Measurements from ENCODE around the gene NMS.

NMS gene

GRCh38 chr2:100517556-100517955 lies 47.3 kb downstream of the NMS start:
- Histone ChIP-seq H2BK120ac (ENCODE audit: low read depth, low read length) (no peak overlapping the region), H4K91ac (ENCODE audit: low read length) (no peak overlapping the region), H3K4me2 (ENCODE audit: low read length, poor library complexity, severe bottlenecking) (no peak overlapping the region), H2BK5ac (ENCODE audit: low read depth, low read length, poor library complexity, severe bottlenecking) (no peak overlapping the region), H3K9ac (ENCODE audit: low read length) (no peak overlapping the region), H3K27ac (ENCODE audit: low read length, poor library complexity, severe bottlenecking) (no peak overlapping the region), H3K23ac (ENCODE audit: low read length in 2 of 2) (no peak overlapping the region), H3K79me1 (replicated peaks; ENCODE audit: low read length, poor library complexity, severe bottlenecking) (no peaks in the 10 kb centered on the region), H3K27me3 (ENCODE audit: control insufficient read depth in 1 of 2, insufficient read depth in 1 of 2, low read length in 2 of 2) (no peaks in the 10 kb centered on the region), H3K9me3 (ENCODE audit: control insufficient read depth, low read length) (no peaks in the 10 kb centered on the region), H3K4me3 (ENCODE audit: insufficient read depth in 1 of 2, low read depth in 1 of 2, low read length in 2 of 2) (no peak overlapping the region), H3K14ac (ENCODE audit: low read length in 2 of 2) (no peak overlapping the region), H3K4me1 (ENCODE audit: control insufficient read depth, insufficient read depth, low read depth, low read length) (no peaks in the 10 kb centered on the region), H3K4ac (ENCODE audit: low read depth in 1 of 2, low read length in 2 of 2) (no peak overlapping the region), H2BK15ac (ENCODE audit: low read depth, poor library complexity, severe bottlenecking) (no peak overlapping the region), H4K8ac (ENCODE audit: low read length) (no peak overlapping the region), H2AFZ (ENCODE audit: low read depth, low read length) (no peak overlapping the region), H3K36me3 (ENCODE audit: control insufficient read depth in 1 of 2, insufficient read depth in 2 of 2, low read depth in 1 of 2, low read length in 2 of 2) (no peaks in the 10 kb centered on the region), H2AK5ac (ENCODE audit: low read length, severe bottlenecking) (no peak overlapping the region), H3K18ac (ENCODE audit: low read depth in 1 of 2, low read length in 2 of 2) (no peak overlapping the region), H2BK12ac (ENCODE audit: low read length in 2 of 2) (no peak overlapping the region)
- DNase-seq: no peak
- 38% methylated on average over 1 of the region's 1 CpG for WGBS

GRCh38 chr2:100518801-100519200 lies 48.5 kb downstream of the NMS start:
- H3K9ac ChIP-seq (ENCODE audit: low read length): no peak overlapping the region
- no peak overlapping the region for H3K14ac ChIP-seq (ENCODE audit: low read length in 2 of 2)
- H3K27ac ChIP-seq (ENCODE audit: low read length, poor library complexity, severe bottlenecking): no peak overlapping the region
- H3K18ac ChIP-seq (ENCODE audit: low read depth in 1 of 2, low read length in 2 of 2): no peak overlapping the region
- no peak overlapping the region for H3K23ac ChIP-seq (ENCODE audit: low read length in 2 of 2)
- H3K4me1 ChIP-seq (ENCODE audit: control insufficient read depth, insufficient read depth, low read depth, low read length): no peaks in the 10 kb centered on the region
- H2AK5ac ChIP-seq (ENCODE audit: low read length, severe bottlenecking): no peak overlapping the region
- no peaks in the 10 kb centered on the region for H3K27me3 ChIP-seq (ENCODE audit: control insufficient read depth in 1 of 2, insufficient read depth in 1 of 2, low read length in 2 of 2)
- H4K91ac ChIP-seq (ENCODE audit: low read length): no peak overlapping the region
- H3K4me2 ChIP-seq (ENCODE audit: low read length, poor library complexity, severe bottlenecking): no peak overlapping the region
- H2BK12ac ChIP-seq (ENCODE audit: low read length in 2 of 2): no peak overlapping the region
- no peak overlapping the region for H4K8ac ChIP-seq (ENCODE audit: low read length)
- no peak overlapping the region for H3K4me3 ChIP-seq (ENCODE audit: insufficient read depth in 1 of 2, low read depth in 1 of 2, low read length in 2 of 2)
- WGBS: 59% methylated on average over 2 of the region's 2 CpGs
- no peaks in the 10 kb centered on the region for H3K9me3 ChIP-seq (ENCODE audit: control insufficient read depth, low read length)
- no peak overlapping the region for H2BK15ac ChIP-seq (ENCODE audit: low read depth, poor library complexity, severe bottlenecking)
- H2BK5ac ChIP-seq (ENCODE audit: low read depth, low read length, poor library complexity, severe bottlenecking): no peak overlapping the region
- DNase-seq: no peak
- H3K4ac ChIP-seq (ENCODE audit: low read depth in 1 of 2, low read length in 2 of 2): no peak overlapping the region
- no peak overlapping the region for H2AFZ ChIP-seq (ENCODE audit: low read depth, low read length)
- H3K36me3 ChIP-seq (ENCODE audit: control insufficient read depth in 1 of 2, insufficient read depth in 2 of 2, low read depth in 1 of 2, low read length in 2 of 2): no peaks in the 10 kb centered on the region
- no peaks in the 10 kb centered on the region for H3K79me1 ChIP-seq (replicated peaks; ENCODE audit: low read length, poor library complexity, severe bottlenecking)
- no peak overlapping the region for H2BK120ac ChIP-seq (ENCODE audit: low read depth, low read length)

DNA sequence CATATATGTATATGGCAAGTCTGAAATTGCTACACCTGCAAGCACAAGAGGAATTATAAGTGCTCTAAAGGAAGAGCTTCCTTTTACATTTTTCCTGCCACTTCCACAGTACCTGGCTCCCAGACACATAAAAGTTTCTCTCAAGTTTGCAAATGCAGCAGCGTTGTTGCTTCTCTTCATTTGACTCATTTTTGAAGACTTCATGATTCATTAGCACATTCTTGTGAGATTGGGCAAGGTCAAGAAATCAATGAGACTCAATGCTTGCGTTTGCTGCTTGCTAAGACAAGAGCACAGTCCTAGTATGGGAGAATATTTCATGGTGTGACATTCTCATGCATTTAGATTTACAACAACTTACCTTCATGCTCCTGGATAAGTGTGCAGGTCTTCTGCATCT lies 49.9 kb downstream of the NMS start:
- H3K4me3 ChIP-seq (ENCODE audit: insufficient read depth in 1 of 2, low read depth in 1 of 2, low read length in 2 of 2): no peak overlapping the region
- no peak for DNase-seq
- H3K79me1 ChIP-seq (replicated peaks; ENCODE audit: low read length, poor library complexity, severe bottlenecking): no peaks in the 10 kb centered on the region
- H3K4me1 ChIP-seq (ENCODE audit: control insufficient read depth, insufficient read depth, low read depth, low read length): no peaks in the 10 kb centered on the region
- no peak overlapping the region for H2BK120ac ChIP-seq (ENCODE audit: low read depth, low read length)
- no peak overlapping the region for H2AFZ ChIP-seq (ENCODE audit: low read depth, low read length)
- H3K18ac ChIP-seq (ENCODE audit: low read depth in 1 of 2, low read length in 2 of 2): no peak overlapping the region
- no peaks in the 10 kb centered on the region for H3K9me3 ChIP-seq (ENCODE audit: control insufficient read depth, low read length)
- no peak overlapping the region for H3K23ac ChIP-seq (ENCODE audit: low read length in 2 of 2)
- H2BK5ac ChIP-seq (ENCODE audit: low read depth, low read length, poor library complexity, severe bottlenecking): no peak overlapping the region
- H2BK12ac ChIP-seq (ENCODE audit: low read length in 2 of 2): no peak overlapping the region
- H3K36me3 ChIP-seq (ENCODE audit: control insufficient read depth in 1 of 2, insufficient read depth in 2 of 2, low read depth in 1 of 2, low read length in 2 of 2): no peaks in the 10 kb centered on the region
- no peaks in the 10 kb centered on the region for H3K27me3 ChIP-seq (ENCODE audit: control insufficient read depth in 1 of 2, insufficient read depth in 1 of 2, low read length in 2 of 2)
- no peak overlapping the region for H2BK15ac ChIP-seq (ENCODE audit: low read depth, poor library complexity, severe bottlenecking)
- H3K4ac ChIP-seq (ENCODE audit: low read depth in 1 of 2, low read length in 2 of 2): no peak overlapping the region
- no peak overlapping the region for H3K27ac ChIP-seq (ENCODE audit: low read length, poor library complexity, severe bottlenecking)
- no peak overlapping the region for H2AK5ac ChIP-seq (ENCODE audit: low read length, severe bottlenecking)
- 90% methylated on average over 2 of the region's 2 CpGs for WGBS
- no peak overlapping the region for H3K14ac ChIP-seq (ENCODE audit: low read length in 2 of 2)
- no peak overlapping the region for H3K9ac ChIP-seq (ENCODE audit: low read length)
- H4K91ac ChIP-seq (ENCODE audit: low read length): no peak overlapping the region
- no peak overlapping the region for H4K8ac ChIP-seq (ENCODE audit: low read length)
- H3K4me2 ChIP-seq (ENCODE audit: low read length, poor library complexity, severe bottlenecking): no peak overlapping the region

GRCh38 chr2:100522430-100522829 lies 52.1 kb downstream of the NMS start:
- Histone ChIP-seq H3K4me1 (ENCODE audit: control insufficient read depth, insufficient read depth, low read depth, low read length) (no peaks in the 10 kb centered on the region), H4K8ac (ENCODE audit: low read length) (no peak overlapping the region), H3K27me3 (ENCODE audit: control insufficient read depth in 1 of 2, insufficient read depth in 1 of 2, low read length in 2 of 2) (no peaks in the 10 kb centered on the region), H4K91ac (ENCODE audit: low read length) (no peak overlapping the region), H2BK120ac (ENCODE audit: low read depth, low read length) (no peak overlapping the region), H3K4me2 (ENCODE audit: low read length, poor library complexity, severe bottlenecking) (no peak overlapping the region), H3K23ac (ENCODE audit: low read length in 2 of 2) (no peak overlapping the region), H3K4me3 (ENCODE audit: insufficient read depth in 1 of 2, low read depth in 1 of 2, low read length in 2 of 2) (no peak overlapping the region), H3K4ac (ENCODE audit: low read depth in 1 of 2, low read length in 2 of 2) (no peak overlapping the region), H3K14ac (ENCODE audit: low read length in 2 of 2) (no peak overlapping the region), H3K9ac (ENCODE audit: low read length) (no peak overlapping the region), H3K18ac (ENCODE audit: low read depth in 1 of 2, low read length in 2 of 2) (no peak overlapping the region), H2BK12ac (ENCODE audit: low read length in 2 of 2) (no peak overlapping the region), H3K79me1 (replicated peaks; ENCODE audit: low read length, poor library complexity, severe bottlenecking) (no peaks in the 10 kb centered on the region), H2BK5ac (ENCODE audit: low read depth, low read length, poor library complexity, severe bottlenecking) (no peak overlapping the region), H3K36me3 (ENCODE audit: control insufficient read depth in 1 of 2, insufficient read depth in 2 of 2, low read depth in 1 of 2, low read length in 2 of 2) (no peaks in the 10 kb centered on the region), H3K27ac (ENCODE audit: low read length, poor library complexity, severe bottlenecking) (no peak overlapping the region), H2BK15ac (ENCODE audit: low read depth, poor library complexity, severe bottlenecking) (no peak overlapping the region), H2AFZ (ENCODE audit: low read depth, low read length) (no peak overlapping the region), H3K9me3 (ENCODE audit: control insufficient read depth, low read length) (no peaks in the 10 kb centered on the region), H2AK5ac (ENCODE audit: low read length, severe bottlenecking) (no peak overlapping the region)
- 100% methylated on average over 1 of the region's 1 CpG for WGBS
- no peak for DNase-seq

Measured in mesenchymal stem cell (in vitro differentiated cells and primary cell).